Gastroesophageal sphincter (tissue), 4 donors: ENCODE data around the gene ATPAF1. TPM values are rescaled to one million over a fixed set of nuclear protein-coding genes. Genes with fewer than 3 reads are reported as not detected.

Source experiments
- ATAC-seq: fragments of 150-250 bp; one replicate; pipeline ENCODE4 v1.9.1; 2016; ENCODE audit warnings: mild to moderate bottlenecking, moderate library complexity
- H3K27ac ChIP-seq, 4 donors: fragments of 200-600 bp; sonication (generic) in 3 of 4; 1 replicate in 3 of 4; 2 replicates in 1 of 4; pipeline ENCODE4 v1.5.1; 2016 to 2019
- H3K27me3 ChIP-seq: fragments of 200-600 bp; sonication (generic); one replicate; pipeline ENCODE4 v1.5.1; 2019
- H3K36me3 ChIP-seq, 2 donors: fragments of 200-600 bp; sonication (generic); one replicate each; pipeline ENCODE4 v1.5.1; 2019; ENCODE audit warnings: control low read depth in 1 of 2
- H3K4me1 ChIP-seq, 3 donors: fragments of 200-600 bp; sonication (generic); 1 replicate in 2 of 3; 2 replicates in 1 of 3; pipeline ENCODE4 v1.5.1; 2016 to 2019; ENCODE audit warnings: control low read depth in 2 of 3
- H3K4me3 ChIP-seq, 2 donors: fragments of 200-600 bp; sonication (generic); one replicate each; pipeline ENCODE4 v1.5.1; 2019; ENCODE audit warnings: mild to moderate bottlenecking in 1 of 2, moderate library complexity in 1 of 2
- H3K9me3 ChIP-seq, 3 donors: fragments of 200-600 bp; sonication (generic); one replicate each; pipeline ENCODE4 v1.5.1; 2017 to 2019; ENCODE audit warnings: control low read depth in 2 of 3
- CTCF ChIP-seq, 4 experiments: fragments of 200-600 bp in 2 of 4; fragments of 450-650 bp in 2 of 4; sonication (generic) in 1 of 4; IDR thresholded peaks; one replicate each; pipeline ENCODE4 v1.5.1; 2017 to 2019; ENCODE audit warnings: antibody characterized with exemption in 4 of 4, mild to moderate bottlenecking in 2 of 4, moderate library complexity in 2 of 4
- EP300 ChIP-seq: sonication (generic); formaldehyde crosslinking; IDR thresholded peaks from one replicate; pipeline ENCODE4 v1.6.1; 2017; ENCODE audit warnings: antibody characterized with exemption, mild to moderate bottlenecking
- POLR2A ChIP-seq, 2 donors: fragments of 450-650 bp; IDR thresholded peaks; one replicate each; pipeline ENCODE4 v1.6.1; 2017; ENCODE audit warnings: antibody characterized with exemption in 2 of 2, mild to moderate bottlenecking in 2 of 2, moderate library complexity in 1 of 2
- POLR2AphosphoS5 ChIP-seq: sonication (generic); formaldehyde crosslinking; IDR thresholded peaks from one replicate; pipeline ENCODE4 v1.6.1; 2017; ENCODE audit warnings: antibody characterized with exemption
- WGBS, 2 donors: methylation state at CpG; one replicate each; pipeline ENCODE4 v1.1.5; 2018; ENCODE audit warnings: low coverage in 1 of 2; 5-methylcytosine and 5-hydroxymethylcytosine counted together
- total RNA-seq, 4 donors: library from RNA; depleted of rRNA; stranded (reverse); fragments of >200 nt; gene quantifications; one replicate each; pipeline ENCODE4 v1.1.0, GENCODE V29; 2016

The ATPAF1 gene
- total RNA-seq, 4 donors from 2014 or later, result 61.7 to 101 (median 81.8) TPM

- no peak for TF ChIP-seq EP300
- no peak for TF ChIP-seq POLR2A (IDR thresholded peaks at IDR 0.05)
- TF ChIP-seq POLR2AphosphoS5, result no peak
- TF ChIP-seq CTCF (IDR thresholded peaks at IDR 0.05), result no peak
- peaks cover 0 to 89% of the 10 kb centered on the region in 2 donors for H3K36me3 ChIP-seq
Measured at GRCh38 chr1:46589529-46589928, 78.6 kb downstream of the ATPAF1 start.

GRCh38 chr1:46587069-46587468 is 81.1 kb downstream of the ATPAF1 start:
- Histone ChIP-seq H3K27ac (no peak overlapping the region), H3K27me3 (no peaks in the 10 kb centered on the region), H3K36me3 (peaks cover 0 to 92% of the 10 kb centered on the region in 2 donors), H3K9me3 (no peaks in the 10 kb centered on the region), H3K4me3 (no peak overlapping the region), H3K4me1 (no peaks in the 10 kb centered on the region)
- 60% methylated on average over 1 to 3 of the region's 7 CpGs for WGBS, 2 donors
- TF ChIP-seq CTCF (IDR thresholded peaks at IDR 0.05) (no peak), POLR2AphosphoS5 (no peak), EP300 (no peak), POLR2A (IDR thresholded peaks at IDR 0.05) (no peak)
- peak; percentile 78 for ATAC-seq

More at GRCh38 chr1:46589529-46589928, 78.6 kb downstream of the ATPAF1 start:
- H3K27ac ChIP-seq, result no peak overlapping the region
- ATAC-seq, result no peak
- WGBS, 2 donors, result 85 to 92% methylated on average over 2 to 3 of the region's 3 CpGs
- H3K27me3 ChIP-seq, result no peaks in the 10 kb centered on the region
- no peak overlapping the region for H3K4me3 ChIP-seq
- no peaks in the 10 kb centered on the region for H3K4me1 ChIP-seq
- H3K9me3 ChIP-seq, result no peaks in the 10 kb centered on the region

- Histone ChIP-seq H3K4me1 (no peaks in the 10 kb centered on the region), H3K36me3 (peaks cover 0 to 91% of the 10 kb centered on the region in 2 donors), H3K4me3 (no peak overlapping the region), H3K27me3 (no peaks in the 10 kb centered on the region), H3K27ac (no peak overlapping the region), H3K9me3 (no peaks in the 10 kb centered on the region)
- no peak for TF ChIP-seq POLR2A (IDR thresholded peaks at IDR 0.05)
- TF ChIP-seq CTCF (IDR thresholded peaks at IDR 0.05), result no peak
- no peak for TF ChIP-seq POLR2AphosphoS5
- TF ChIP-seq EP300, result no peak
- ATAC-seq, result no peak
- 82 to 93% methylated on average over 3 to 12 of the region's 12 CpGs for WGBS, 2 donors
Measured at GRCh38 chr1:46585312-46585938, 82.7 kb downstream of the ATPAF1 start.

- H3K27me3 ChIP-seq, result no peaks in the 10 kb centered on the region
- H3K4me3 ChIP-seq, result no peak overlapping the region
- ATAC-seq, result no peak
- no peak for TF ChIP-seq EP300
- peaks cover 0 to 93% of the 10 kb centered on the region in 2 donors for H3K36me3 ChIP-seq
- H3K9me3 ChIP-seq, result no peaks in the 10 kb centered on the region
- WGBS, 2 donors, result 81 to 89% methylated on average over 3 to 5 of the region's 5 CpGs
- no peak overlapping the region for H3K27ac ChIP-seq
- no peaks in the 10 kb centered on the region for H3K4me1 ChIP-seq
Measured at GRCh38 chr1:46583494-46583893, 84.7 kb downstream of the ATPAF1 start.

GRCh38 chr1:46582972-46583371 is 85.2 kb downstream of the ATPAF1 start:
- no peak overlapping the region for H3K4me3 ChIP-seq
- WGBS, 2 donors, result 59 to 64% methylated on average over 3 to 7 of the region's 7 CpGs
- no peaks in the 10 kb centered on the region for H3K27me3 ChIP-seq
- H3K36me3 ChIP-seq, result peaks cover 0 to 95% of the 10 kb centered on the region in 2 donors
- H3K9me3 ChIP-seq, result no peaks in the 10 kb centered on the region
- TF ChIP-seq EP300 (no peak), POLR2A (IDR thresholded peaks at IDR 0.05) (no peak), CTCF (IDR thresholded peaks at IDR 0.05) (no peak), POLR2AphosphoS5 (no peak)
- no peaks in the 10 kb centered on the region for H3K4me1 ChIP-seq
- H3K27ac ChIP-seq, result no peak overlapping the region
- ATAC-seq, result no peak

Other genes with a start within 250 kb of the ATPAF1 start
- not detected for gene DMBX1, start 178.5 kb downstream of the ATPAF1 start, total RNA-seq
- not detected for gene KNCN, start 116.7 kb downstream of the ATPAF1 start, total RNA-seq
- gene MKNK1, start 64.1 kb downstream of the ATPAF1 start, total RNA-seq, result 10 to 100 TPM; 23.0 to 42.1 (median 34.5) TPM
- gene MOB3C, start 51.6 kb downstream of the ATPAF1 start, total RNA-seq, result 10 to 100 TPM; 20.7 to 28.3 (median 23.2) TPM
- gene TEX38, start 3.5 kb upstream of the ATPAF1 start, total RNA-seq, result 1 to 10 TPM in 1 of 4 donors, not detected in 3; 1.7 TPM
- gene EFCAB14, start 50.8 kb upstream of the ATPAF1 start, total RNA-seq, result 100 to 1,000 TPM; 109 to 133 (median 116) TPM
- 100 to 1,000 TPM in 1 of 4 donors, 10 to 100 TPM in 3; 42.5 to 184 (median 77.6) TPM for gene CYP4B1, start 130.7 kb upstream of the ATPAF1 start, total RNA-seq